ENCODE results near the gene ARSK. TPM values are rescaled to one million over a fixed set of nuclear protein-coding genes. Genes with fewer than 3 reads are reported as not detected.

The ARSK gene
- total and polyA plus RNA-seq, 2 of the 13 experiments (the other 11 are each of a cell fraction or from before 2014, with no cell fraction given): 7.9 TPM

- TF ChIP-seq, protein P1, sequence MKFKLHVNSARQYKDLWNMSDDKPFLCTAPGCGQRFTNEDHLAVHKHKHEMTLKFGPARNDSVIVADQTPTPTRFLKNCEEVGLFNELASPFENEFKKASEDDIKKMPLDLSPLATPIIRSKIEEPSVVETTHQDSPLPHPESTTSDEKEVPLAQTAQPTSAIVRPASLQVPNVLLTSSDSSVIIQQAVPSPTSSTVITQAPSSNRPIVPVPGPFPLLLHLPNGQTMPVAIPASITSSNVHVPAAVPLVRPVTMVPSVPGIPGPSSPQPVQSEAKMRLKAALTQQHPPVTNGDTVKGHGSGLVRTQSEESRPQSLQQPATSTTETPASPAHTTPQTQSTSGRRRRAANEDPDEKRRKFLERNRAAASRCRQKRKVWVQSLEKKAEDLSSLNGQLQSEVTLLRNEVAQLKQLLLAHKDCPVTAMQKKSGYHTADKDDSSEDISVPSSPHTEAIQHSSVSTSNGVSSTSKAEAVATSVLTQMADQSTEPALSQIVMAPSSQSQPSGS (CRISPR knock-in tag; IDR thresholded peaks at IDR 0.05): no peak
- no peak for TF ChIP-seq ZSCAN30 (CRISPR knock-in tag; IDR thresholded peaks at IDR 0.05)
- peak; percentile 30; the same call in 1 of the 2 replicates for TF ChIP-seq FOSL1 (CRISPR knock-in tag; IDR thresholded peaks at IDR 0.05; ENCODE audit: borderline replicate concordance)
- TF ChIP-seq CHD2 (IDR thresholded peaks at IDR 0.05; ENCODE audit: low read depth, low read length): no peak
- TF ChIP-seq NKX3-1 (CRISPR knock-in tag; IDR thresholded peaks at IDR 0.05): 0 out of 2 replicates have a peak, but pooled peaks have one; percentile 48
- no peak for TF ChIP-seq PRMT3 (CRISPR knock-in tag; IDR thresholded peaks at IDR 0.05; ENCODE audit: borderline replicate concordance, low read depth)
- TF ChIP-seq, protein P2, sequence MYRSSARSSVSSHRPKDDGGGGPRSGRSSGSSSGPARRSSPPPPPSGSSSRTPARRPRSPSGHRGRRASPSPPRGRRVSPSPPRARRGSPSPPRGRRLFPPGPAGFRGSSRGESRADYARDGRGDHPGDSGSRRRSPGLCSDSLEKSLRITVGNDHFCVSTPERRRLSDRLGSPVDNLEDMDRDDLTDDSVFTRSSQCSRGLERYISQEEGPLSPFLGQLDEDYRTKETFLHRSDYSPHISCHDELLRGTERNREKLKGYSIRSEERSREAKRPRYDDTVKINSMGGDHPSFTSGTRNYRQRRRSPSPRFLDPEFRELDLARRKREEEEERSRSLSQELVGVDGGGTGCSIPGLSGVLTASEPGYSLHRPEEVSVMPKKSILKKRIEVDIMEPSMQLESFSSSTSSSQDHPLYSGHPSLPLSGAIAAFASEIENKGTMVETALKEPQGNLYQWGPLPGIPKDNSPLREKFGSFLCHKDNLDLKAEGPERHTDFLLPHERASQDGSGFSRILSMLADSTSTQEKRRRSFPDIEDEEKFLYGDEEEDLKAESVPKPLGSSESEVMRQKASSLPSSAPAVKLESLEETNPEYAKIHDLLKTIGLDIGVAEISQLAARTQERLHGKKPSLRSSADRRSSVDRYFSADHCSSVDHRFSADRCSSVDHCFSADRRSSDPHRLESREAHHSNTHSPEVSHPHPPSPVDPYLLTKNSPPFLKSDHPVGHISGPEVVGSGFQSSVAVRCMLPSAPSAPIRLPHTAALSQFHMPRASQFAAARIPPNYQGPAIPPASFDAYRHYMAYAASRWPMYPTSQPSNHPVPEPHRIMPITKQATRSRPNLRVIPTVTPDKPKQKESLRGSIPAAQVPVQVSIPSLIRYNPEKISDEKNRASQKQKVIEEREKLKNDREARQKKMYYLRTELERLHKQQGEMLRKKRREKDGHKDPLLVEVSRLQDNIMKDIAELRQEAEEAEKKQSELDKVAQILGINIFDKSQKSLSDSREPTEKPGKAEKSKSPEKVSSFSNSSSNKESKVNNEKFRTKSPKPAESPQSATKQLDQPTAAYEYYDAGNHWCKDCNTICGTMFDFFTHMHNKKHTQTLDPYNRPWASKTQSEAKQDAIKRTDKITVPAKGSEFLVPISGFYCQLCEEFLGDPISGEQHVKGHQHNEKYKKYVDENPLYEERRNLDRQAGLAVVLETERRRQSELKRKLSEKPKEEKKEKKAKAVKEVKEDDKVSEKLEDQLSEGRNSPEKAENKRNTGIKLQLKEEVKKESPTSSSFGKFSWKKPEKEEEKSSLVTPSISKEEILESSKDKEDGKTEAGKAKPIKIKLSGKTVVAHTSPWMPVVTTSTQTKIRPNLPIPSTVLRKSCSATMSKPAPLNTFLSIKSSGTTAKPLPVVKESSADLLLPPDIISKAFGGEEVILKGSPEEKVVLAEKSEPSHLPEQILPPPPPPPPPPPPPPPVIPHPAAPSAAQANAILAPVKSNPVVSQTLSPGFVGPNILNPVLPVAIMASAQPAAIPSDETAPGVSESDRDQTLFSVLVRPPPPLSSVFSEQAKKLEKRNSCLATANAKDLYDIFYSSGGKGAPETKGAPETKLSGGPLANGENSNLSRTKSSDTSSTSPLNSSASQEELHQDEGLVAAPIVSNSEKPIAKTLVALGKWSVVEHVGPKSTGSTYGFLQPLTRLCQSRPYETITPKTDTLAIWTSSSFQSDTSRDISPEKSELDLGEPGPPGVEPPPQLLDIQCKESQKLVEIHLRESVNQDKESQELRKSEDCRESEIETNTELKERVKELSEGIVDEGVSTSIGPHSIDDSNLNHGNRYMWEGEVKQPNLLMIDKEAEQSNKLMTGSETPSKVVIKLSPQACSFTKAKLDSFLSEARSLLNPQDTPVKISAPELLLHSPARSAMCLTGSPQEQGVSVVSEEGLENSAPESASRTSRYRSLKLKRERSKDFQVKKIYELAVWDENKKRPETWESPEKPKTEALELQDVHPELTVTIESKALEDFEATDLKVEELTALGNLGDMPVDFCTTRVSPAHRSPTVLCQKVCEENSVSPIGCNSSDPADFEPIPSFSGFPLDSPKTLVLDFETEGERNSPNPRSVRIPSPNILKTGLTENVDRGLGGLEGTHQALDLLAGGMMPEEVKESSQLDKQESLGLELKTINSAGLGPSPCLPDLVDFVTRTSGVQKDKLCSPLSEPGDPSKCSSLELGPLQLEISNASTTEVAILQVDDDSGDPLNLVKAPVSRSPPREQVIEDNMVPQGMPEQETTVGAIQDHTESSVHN (CRISPR knock-in tag; IDR thresholded peaks at IDR 0.05): no peak
- peak; percentile 78; the same call in 1 of the 2 replicates for TF ChIP-seq ZNF232 (CRISPR knock-in tag; IDR thresholded peaks at IDR 0.05; ENCODE audit: borderline replicate concordance)
- TF ChIP-seq ZFX (CRISPR knock-in tag; IDR thresholded peaks at IDR 0.05; ENCODE audit: low read depth): no peak; the same call in none of the 2 replicates
- 0 out of 2 replicates have a peak, but pooled peaks have one; percentile 10 for TF ChIP-seq KLF12 (CRISPR knock-in tag; IDR thresholded peaks at IDR 0.05; ENCODE audit: borderline replicate concordance)
- no peak for TF ChIP-seq SRY (CRISPR knock-in tag; IDR thresholded peaks at IDR 0.05)
- TF ChIP-seq ZNF672 (CRISPR knock-in tag; IDR thresholded peaks at IDR 0.05): no peak
- TF ChIP-seq MEIS2 (CRISPR knock-in tag; IDR thresholded peaks at IDR 0.05): no peak; the same call in 1 of the 2 replicates
- 0 out of 2 replicates have a peak, but pooled peaks have one; percentile 12 for TF ChIP-seq CCDC6 (CRISPR knock-in tag; IDR thresholded peaks at IDR 0.05)
- no peak; the same call in 1 of the 2 replicates for TF ChIP-seq SOX13 (IDR thresholded peaks at IDR 0.05)
- TF ChIP-seq SOX13 (CRISPR knock-in tag; conservative IDR thresholded peaks at IDR 0.05 in 1 of 2, IDR thresholded peaks at IDR 0.05 in 1 of 2): no peak
- peak; percentile 29 for TF ChIP-seq ESRRA (CRISPR knock-in tag; IDR thresholded peaks at IDR 0.05; ENCODE audit: low read depth)
- no peak for TF ChIP-seq MZF1 (CRISPR knock-in tag; IDR thresholded peaks at IDR 0.05; ENCODE audit: borderline replicate concordance)
Observed at GRCh38 chr5:95620870-95621838, 66.3 kb downstream of the ARSK start (continued).

Data from HepG2 (cell line).